GM06990 (cell line): Measurements from ENCODE around the gene TBC1D9.
A peak's percentile ranks its signal among the peaks of the same experiment; 100 is the strongest.

Experiments
- DNase-seq: peaks from one replicate; pipeline ENCODE4 v3.0.0-alpha.2; 2011; ENCODE audit not compliant: insufficient read length; ENCODE audit errors: extremely low read depth
- H3K27me3 ChIP-seq: replicated peaks from 2 replicates; pipeline ENCODE4 v1.6.0; 2011; ENCODE audit warnings: low read length; ENCODE audit not compliant: control insufficient read depth, insufficient read depth
- H3K36me3 ChIP-seq: 2 replicates; pipeline ENCODE4 v1.5.1; 2011; ENCODE audit warnings: low read length; ENCODE audit not compliant: control insufficient read depth, insufficient read depth
- H3K4me3 ChIP-seq: replicated peaks from 2 replicates; pipeline ENCODE4 v1.5.1; 2011; ENCODE audit warnings: low read depth, mild to moderate bottlenecking, control low read depth, low read length
- CTCF ChIP-seq: IDR thresholded peaks from 2 replicates; pipeline ENCODE4 v1.5.1; 2011; ENCODE audit warnings: low read length, control low read depth, mild to moderate bottlenecking, inconsistent platforms; ENCODE audit not compliant: insufficient read depth, poor library complexity, severe bottlenecking

The TBC1D9 gene

DNA sequence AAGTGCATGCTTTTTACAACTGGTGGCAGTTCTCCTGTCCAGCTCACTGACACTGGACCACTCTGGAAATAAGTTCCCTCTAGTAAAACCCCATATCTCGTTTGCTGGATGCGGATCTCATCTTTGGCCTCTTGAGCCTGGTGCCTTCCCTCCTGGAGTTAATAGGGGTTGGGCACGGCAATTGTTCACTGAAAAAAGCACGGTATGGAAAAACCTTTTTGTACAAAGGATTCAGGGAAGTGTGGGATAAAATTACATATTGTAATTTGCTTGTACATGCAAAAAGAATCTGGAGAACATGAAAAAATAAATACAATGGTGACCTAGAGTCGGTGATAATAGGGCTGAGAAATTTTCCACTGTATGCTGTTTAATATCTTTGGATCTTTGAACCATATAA is 30.6 kb downstream of the TBC1D9 start:
- Histone ChIP-seq H3K4me3 (no peak overlapping the region), H3K27me3 (no peaks in the 10 kb centered on the region), H3K36me3 (no peaks in the 10 kb centered on the region)
- DNase-seq, result no peak
- TF ChIP-seq CTCF, result no peak

DNA sequence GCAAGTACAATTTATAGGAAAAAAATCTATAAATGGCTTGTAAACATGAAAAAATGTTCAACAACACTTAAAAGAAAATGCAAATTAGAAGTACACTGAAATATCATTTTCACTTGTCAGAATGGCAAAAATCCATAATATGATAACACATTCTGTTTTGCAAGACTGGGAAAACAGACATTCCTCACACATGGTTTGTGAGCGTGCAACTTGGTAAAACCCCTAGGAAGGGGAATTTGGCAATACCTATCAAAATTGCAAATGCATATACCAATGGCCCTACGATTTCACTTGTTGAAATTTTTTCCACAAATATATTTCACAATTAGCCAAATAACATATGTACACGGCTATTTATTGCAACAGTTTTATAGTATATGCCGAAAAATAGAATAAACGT is 31.4 kb downstream of the TBC1D9 start:
- Histone ChIP-seq H3K27me3 (no peaks in the 10 kb centered on the region), H3K36me3 (no peaks in the 10 kb centered on the region), H3K4me3 (no peak overlapping the region)
- no peak for DNase-seq
- TF ChIP-seq CTCF, result no peak

DNA sequence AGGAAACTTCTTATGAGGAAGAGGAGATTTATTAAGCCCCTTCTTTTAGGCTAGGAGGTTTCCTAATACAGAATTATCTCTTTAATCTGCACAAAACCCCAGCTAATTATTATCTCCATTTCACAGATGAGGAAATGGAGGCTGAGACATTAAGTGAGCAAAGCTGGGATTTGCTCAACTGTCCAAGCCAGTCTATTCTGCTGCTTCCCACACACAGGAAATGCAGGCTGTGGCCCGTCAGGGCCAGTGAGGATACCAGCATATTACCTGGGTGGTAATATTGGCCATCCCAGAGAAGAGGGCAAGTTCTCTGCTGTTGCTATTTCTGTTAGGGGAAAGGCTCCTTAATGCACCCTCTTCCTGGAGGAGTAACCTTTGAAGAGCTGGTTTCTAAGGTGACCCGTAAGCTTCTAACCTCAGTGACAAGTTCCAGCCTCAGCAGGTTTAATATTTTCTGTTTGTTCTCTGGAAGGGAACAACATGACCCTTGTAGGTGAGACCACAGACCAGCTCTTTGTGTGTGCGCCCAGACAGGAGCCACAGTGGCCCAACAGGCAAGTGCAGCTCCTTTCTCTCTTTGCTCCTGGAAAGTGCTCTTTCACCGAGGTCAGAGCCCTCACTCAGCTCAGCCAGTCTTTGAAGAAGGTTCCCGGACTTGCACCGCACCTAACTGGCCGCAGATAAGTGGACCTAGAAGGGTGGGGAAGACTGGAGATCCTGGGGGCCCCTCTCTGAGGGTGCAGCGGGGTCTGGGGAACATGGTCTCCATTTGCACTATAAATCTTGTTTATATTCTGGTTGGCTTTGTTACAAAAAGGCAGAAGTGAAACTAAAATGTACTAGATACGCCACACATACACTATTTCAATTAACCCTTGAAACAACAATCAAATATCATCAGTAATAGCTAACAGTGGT is 35.5 kb downstream of the TBC1D9 start:
- TF ChIP-seq CTCF, result no peak
- Histone ChIP-seq H3K27me3 (no peaks in the 10 kb centered on the region), H3K4me3 (peak overlapping the region; percentile 48), H3K36me3 (no peaks in the 10 kb centered on the region)
- peak; percentile 47 for DNase-seq

DNA sequence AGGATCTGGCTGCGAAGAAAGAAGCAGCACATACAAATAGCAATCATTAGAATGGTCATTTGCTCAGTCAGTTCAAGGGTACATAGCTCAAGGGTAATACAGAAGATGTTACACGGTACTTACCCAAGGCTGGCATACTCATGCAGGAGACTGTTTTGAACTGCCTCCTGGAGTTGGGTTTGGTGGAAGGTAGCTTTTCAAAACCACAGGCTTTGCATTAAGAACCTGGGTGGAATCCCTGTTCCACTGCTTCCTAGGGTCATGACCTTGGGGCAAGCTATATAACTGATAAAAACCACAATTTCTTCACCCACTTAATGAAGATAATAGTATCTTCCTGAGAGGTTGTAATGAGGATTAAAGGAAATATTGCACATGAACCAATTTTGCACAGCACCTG is 36.5 kb downstream of the TBC1D9 start:
- Histone ChIP-seq H3K4me3 (no peak overlapping the region), H3K36me3 (no peaks in the 10 kb centered on the region), H3K27me3 (no peaks in the 10 kb centered on the region)
- TF ChIP-seq CTCF, result no peak
- no peak for DNase-seq

DNA sequence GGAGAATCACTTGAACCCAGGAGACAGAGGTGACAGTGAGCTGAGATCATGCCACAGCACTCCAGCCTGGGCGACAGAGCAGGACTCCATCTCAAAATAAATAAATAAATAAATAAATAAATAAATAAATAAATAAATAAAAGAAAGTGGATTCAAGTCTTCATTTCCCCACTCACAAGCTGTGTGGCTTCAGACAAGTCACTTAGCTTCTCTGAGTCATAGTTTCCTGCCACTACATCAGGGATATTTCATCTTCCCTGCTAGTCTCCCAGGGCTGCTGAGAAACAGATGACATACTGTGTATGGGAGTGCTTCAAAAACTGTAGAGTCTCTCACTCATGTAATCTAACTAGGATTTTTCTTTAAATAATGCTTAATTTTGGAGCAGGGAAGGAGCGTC is 37.2 kb downstream of the TBC1D9 start:
- DNase-seq, result no peak
- H3K27me3 ChIP-seq, result no peaks in the 10 kb centered on the region
- H3K36me3 ChIP-seq, result no peaks in the 10 kb centered on the region
- no peak overlapping the region for H3K4me3 ChIP-seq
- no peak for TF ChIP-seq CTCF
